HPDE6-E6E7 (cell line): ENCODE measurements around the gene LRTM2.

Source experiments
- DNase-seq: peaks from one replicate; pipeline ENCODE4 v3.0.0; 2011; ENCODE audit warnings: missing footprints; ENCODE audit errors: extremely low spot score

Gene LRTM2

DNA sequence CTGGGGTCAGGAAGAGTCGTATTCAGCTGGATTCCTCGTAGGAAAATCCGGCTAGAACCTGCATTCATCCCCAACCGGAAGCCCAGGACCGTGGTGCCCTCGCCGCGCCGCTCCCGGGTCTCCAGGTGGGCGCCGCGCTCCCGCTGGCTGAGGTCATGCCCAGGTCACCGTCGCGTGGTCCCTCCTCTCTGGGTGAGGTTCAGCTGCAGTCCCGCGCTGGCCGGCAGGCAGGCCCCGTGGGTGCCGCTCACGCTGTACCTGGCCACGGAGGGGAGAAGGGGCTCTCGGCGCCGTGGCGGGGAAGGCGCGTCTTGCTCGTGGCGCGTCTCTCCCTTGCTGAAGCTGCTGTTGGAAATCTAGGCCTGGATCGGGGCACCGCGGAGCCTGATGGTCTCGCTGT lies 44.5 kb downstream of the LRTM2 start:
- DNase-seq = no peak

- no peak for DNase-seq
Measured at GRCh38 chr12:1865284-1865866, 45.0 kb downstream of the LRTM2 start.

DNA sequence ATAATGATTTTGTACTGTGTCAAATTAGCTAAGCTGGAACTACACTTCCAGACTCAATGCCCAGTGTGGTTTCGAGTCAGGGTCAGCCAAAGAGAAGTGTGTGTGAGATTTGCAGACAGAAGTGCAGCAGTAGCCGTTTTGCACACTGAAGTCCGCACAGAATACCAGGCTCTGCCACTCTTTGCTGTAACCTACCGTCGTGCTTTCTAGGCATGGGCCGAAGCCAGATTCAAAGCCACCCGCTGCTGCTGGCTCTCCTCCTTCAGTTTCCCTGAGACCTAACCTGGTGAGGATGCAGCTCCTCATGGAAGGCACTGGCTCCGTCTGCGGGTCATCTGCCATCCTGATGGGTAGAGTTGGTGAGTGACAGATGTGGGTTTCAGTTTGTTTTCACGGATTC lies 48.8 kb downstream of the LRTM2 start:
- DNase-seq = no peak

- DNase-seq = no peak
Measured at GRCh38 chr12:1870086-1870485, 49.7 kb downstream of the LRTM2 start.

GRCh38 chr12:1870998-1871917 lies 50.9 kb downstream of the LRTM2 start:
- no peak for DNase-seq

DNA sequence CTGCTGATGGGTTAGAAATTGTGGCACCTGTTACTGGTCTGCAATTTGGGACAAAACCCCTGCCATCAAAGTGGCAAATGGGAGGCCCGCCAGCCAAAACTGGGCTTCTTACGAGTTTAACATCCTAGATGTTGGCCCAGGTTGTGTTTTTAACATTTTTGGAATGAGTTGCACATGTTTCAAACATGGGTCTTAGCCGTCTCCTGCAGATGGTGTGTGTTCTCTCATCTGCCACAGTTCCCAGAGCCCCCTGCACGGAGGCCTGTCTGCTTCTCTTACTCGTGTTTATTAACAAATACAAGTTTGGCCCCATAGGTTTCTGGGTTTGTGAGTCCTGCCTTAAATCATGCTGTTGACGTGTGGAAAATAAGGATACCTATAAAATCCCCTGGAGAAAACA lies 51.6 kb downstream of the LRTM2 start:
- no peak for DNase-seq

- DNase-seq = no peak
Measured at GRCh38 chr12:1872448-1872847, 52.1 kb downstream of the LRTM2 start.

GRCh38 chr12:1873531-1874510 lies 53.5 kb downstream of the LRTM2 start:
- DNase-seq = no peak

GRCh38 chr12:1875608-1876007 lies 55.2 kb downstream of the LRTM2 start:
- DNase-seq = no peak

GRCh38 chr12:1876086-1876485 lies 55.7 kb downstream of the LRTM2 start:
- DNase-seq = no peak

DNA sequence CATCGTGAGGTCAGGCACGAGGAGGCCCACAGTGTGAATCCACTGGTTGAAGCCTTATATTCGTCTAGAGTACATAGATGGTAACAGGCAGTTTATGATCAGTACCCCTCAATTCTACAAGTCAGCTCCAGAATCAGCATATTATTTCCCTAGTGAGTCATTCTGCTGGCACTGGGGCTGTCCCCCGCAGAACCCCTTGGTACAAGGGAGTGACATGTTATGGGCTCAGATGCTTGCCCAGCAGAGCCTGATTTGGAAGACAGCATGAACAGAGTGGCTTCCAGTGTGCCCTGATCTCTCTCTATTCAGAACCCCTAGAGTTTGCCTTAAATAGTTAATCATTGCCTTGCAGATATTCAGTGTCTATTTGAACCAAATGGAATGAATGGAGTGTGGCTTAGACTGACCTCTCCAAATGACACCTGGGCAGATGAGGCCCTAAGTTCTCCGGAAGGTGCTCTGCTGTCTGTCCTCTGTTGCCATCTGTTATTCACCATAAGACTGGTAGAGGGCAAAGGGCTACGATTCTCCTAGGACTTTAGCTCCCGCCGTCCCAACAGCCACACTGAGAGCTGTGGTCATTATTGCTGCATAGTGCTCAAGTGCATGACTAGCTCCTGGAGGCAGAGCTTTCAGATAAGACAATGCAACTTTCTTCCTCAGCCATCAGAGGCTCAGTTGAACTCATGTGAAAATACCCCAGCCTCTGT lies 57.0 kb downstream of the LRTM2 start:
- DNase-seq = no peak

DNA sequence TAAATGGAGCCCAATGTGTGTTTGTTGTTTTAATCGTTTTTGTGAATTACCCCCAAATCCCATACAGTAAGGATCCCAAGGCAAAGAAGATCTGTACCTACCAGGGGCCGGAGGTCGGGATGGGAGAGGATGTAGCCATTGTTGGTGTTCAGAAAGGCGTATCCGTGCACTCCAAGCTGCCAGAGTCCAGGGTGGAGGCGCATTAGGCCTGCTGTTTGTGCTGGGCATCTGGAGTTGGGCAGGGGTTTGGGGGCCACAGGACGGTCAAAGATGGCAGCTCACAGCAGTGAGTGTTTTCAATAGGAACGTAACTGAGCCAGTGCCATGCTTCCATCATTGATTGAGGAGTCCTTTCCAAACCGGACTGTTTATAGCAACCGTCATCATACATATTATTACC lies 57.8 kb downstream of the LRTM2 start:
- no peak for DNase-seq

DNA sequence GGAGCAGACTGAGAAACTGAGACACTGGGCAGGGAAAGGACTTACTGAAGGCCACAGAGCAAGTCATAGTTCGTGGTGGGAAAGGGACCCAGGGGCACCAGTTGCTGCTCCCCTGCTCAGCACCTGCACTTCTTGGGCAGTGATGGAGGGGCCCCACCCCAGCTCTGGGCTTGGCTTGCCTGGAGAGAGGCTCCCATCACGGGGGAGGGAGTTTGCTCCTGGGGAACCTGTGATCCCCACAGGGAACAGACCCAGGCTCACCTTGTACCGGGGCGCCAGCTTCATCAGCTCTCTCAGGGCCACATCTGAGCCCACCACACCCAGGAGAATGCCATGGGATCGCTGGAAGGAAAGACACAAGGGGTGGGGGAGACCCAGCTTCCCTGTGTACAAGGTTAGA lies 58.3 kb downstream of the LRTM2 start:
- no peak for DNase-seq

- no peak for DNase-seq
Measured at GRCh38 chr12:1879633-1880032, 59.3 kb downstream of the LRTM2 start.

DNA sequence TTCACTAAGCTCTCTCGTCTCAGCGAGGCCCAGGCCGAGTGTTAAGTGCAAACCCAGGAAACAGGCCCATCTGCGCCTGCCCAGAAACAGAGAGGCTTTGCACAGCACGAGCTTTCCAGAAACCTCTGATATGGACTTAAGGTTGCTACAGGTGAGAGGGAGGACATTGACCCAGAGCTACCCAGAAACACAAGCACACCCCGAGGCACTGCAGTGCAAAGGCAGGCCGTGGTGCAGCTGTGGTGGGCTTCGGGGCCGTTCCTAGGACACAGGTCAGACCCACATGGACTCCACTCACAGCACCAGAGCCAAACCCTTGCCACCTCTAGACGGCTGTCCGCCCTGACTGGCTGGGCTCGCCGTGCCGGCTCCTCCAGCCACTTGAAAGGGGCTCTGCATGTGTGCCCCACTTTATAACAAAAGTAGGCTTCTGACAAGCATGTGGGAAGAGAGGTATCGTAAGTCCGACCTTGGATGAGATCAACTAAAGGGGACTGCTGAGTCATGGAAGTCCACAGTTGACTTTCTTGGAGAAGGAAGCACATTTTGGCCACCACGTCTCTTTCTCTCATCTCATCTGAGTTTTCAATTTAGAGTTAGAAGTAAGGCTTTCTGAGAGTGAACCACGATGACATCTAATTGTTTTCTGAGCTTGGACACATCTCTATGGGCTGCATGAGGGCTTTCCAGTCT lies 59.9 kb downstream of the LRTM2 start:
- no peak for DNase-seq

DNA sequence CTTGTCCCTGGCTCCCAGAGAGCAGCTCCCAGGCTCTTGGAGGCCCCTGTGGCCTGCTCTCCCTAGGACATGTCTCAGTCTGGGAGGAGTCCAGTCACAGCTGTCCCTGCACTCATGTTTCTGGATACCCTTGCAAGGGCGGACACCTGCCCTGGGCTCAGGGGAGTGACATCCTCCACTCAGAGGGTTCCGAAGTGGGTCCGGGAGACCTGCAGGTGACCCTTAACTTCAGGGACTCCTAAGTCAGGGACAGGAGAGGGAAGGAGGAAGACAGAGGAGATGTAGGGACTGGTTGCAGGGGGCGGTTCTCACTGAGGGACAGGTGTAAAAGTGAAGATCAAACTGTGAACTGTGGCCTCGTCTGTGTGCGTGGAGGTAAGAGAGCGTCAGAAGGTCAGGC lies 60.5 kb downstream of the LRTM2 start:
- DNase-seq = no peak

DNA sequence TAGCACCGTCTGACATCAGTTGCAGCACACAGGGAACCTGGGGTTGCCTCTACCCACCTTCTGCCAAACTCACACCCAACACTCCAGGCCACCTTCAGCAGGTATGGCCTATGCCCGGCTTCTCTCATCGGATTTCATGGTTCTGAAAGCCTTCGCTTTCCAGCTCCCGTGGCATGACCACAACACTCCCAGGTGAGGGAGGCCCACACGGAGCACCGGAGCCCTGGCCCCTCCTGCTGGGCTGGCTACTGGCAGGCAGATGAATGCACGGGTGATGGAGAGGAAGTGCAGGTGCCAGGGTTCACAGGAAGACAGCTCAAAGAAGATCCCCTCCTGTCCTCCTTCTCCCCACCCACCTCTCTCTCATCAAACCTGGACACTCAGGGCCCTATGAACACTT lies 60.9 kb downstream of the LRTM2 start:
- DNase-seq = no peak

GRCh38 chr12:1881936-1882335 lies 61.6 kb downstream of the LRTM2 start:
- DNase-seq = no peak

- DNase-seq = no peak
Measured at GRCh38 chr12:1882405-1882804, 62.0 kb downstream of the LRTM2 start.

GRCh38 chr12:1882850-1883470 lies 62.6 kb downstream of the LRTM2 start:
- DNase-seq = no peak

- DNase-seq = no peak
Measured at GRCh38 chr12:1883513-1883912, 63.1 kb downstream of the LRTM2 start.
